Hepatocyte (in vitro differentiated cells): Measurements from ENCODE around the gene GRID1. TPM values are rescaled to one million over a fixed set of nuclear protein-coding genes. Genes with fewer than 3 reads are reported as not detected.

Experiments
- DNase-seq: peaks from one replicate; pipeline ENCODE4 v3.0.0-alpha.2; 2016; ENCODE audit warnings: low spot score
- H2AFZ ChIP-seq: fragments of 200-600 bp; sonication (generic); 2 replicates; pipeline ENCODE4 v1.6.0; 2016; ENCODE audit warnings: antibody characterized with exemption, mild to moderate bottlenecking
- H3K27ac ChIP-seq: fragments of 200-600 bp; sonication (generic); 2 replicates; pipeline ENCODE4 v1.5.1; 2016; ENCODE audit warnings: mild to moderate bottlenecking
- H3K27me3 ChIP-seq: fragments of 200-600 bp; sonication (generic); 2 replicates; pipeline ENCODE4 v1.6.1; 2016
- H3K36me3 ChIP-seq: fragments of 200-600 bp; sonication (generic); replicated peaks from 2 replicates; pipeline ENCODE4 v1.5.1; 2016; ENCODE audit warnings: low read depth; ENCODE audit not compliant: insufficient read depth
- H3K4me1 ChIP-seq: fragments of 200-600 bp; sonication (generic); 2 replicates; pipeline ENCODE4 v1.5.1; 2016; ENCODE audit warnings: mild to moderate bottlenecking, moderate library complexity; ENCODE audit not compliant: insufficient read depth
- H3K4me2 ChIP-seq: fragments of 200-600 bp; sonication (generic); 2 replicates; pipeline ENCODE4 v1.6.0; 2016
- H3K4me3 ChIP-seq: fragments of 200-600 bp; sonication (generic); 2 replicates; pipeline ENCODE4 v1.5.1; 2016; ENCODE audit warnings: mild to moderate bottlenecking
- H3K79me2 ChIP-seq: fragments of 200-600 bp; sonication (generic); 2 replicates; pipeline ENCODE4 v1.6.0; 2017; ENCODE audit warnings: mild to moderate bottlenecking
- H3K9me2 ChIP-seq: fragments of 200-600 bp; sonication (generic); replicated peaks from 2 replicates; pipeline ENCODE4 v1.6.0; 2017; ENCODE audit warnings: mild to moderate bottlenecking; ENCODE audit not compliant: insufficient read depth
- H3K9me3 ChIP-seq: fragments of 200-600 bp; sonication (generic); 2 replicates; pipeline ENCODE4 v1.5.1; 2016; ENCODE audit warnings: low read depth, mild to moderate bottlenecking
- H4K20me1 ChIP-seq: fragments of 200-600 bp; sonication (generic); 2 replicates; pipeline ENCODE4 v1.6.0; 2016; ENCODE audit warnings: mild to moderate bottlenecking; ENCODE audit not compliant: insufficient read depth, poor library complexity, severe bottlenecking
- EZH2 ChIP-seq: fragments of 200-600 bp; sonication (generic); IDR thresholded peaks from 2 replicates; pipeline ENCODE4 v1.6.1; 2016; ENCODE audit warnings: antibody characterized with exemption, mild to moderate bottlenecking, borderline replicate concordance
- EZH2phosphoT487 ChIP-seq: fragments of 200-600 bp; sonication (generic); IDR thresholded peaks from one replicate; pipeline ENCODE4 v1.6.1; 2018; ENCODE audit warnings: antibody characterized with exemption, mild to moderate bottlenecking, low read depth, moderate library complexity; ENCODE audit not compliant: unreplicated experiment, severe bottlenecking
- WGBS: methylation state at CpG from one replicate; pipeline ENCODE4 v1.1.6; 2016; ENCODE audit warnings: low lambda C conversion rate; ENCODE audit errors: missing lambda C conversion rate; 5-methylcytosine and 5-hydroxymethylcytosine counted together
- polyA plus RNA-seq: library from polyadenylated mRNA; unstranded; fragments of >200 nt; fragmentation: Nextera tagmentation; extraction: Ambion mirVana; gene quantifications from 2 replicates; pipeline ENCODE4 v1.2.1, GENCODE V29; 2016
- total RNA-seq: library from RNA; depleted of rRNA; stranded (reverse); fragments of >200 nt; gene quantifications from 2 replicates; pipeline ENCODE4 v1.2.3, GENCODE V29; 2014
- TF ChIP-seq, protein P1 (sequence below): fragments of 200-600 bp; sonication (generic); IDR thresholded peaks from 2 replicates; pipeline ENCODE4 v1.5.1; 2016; ENCODE audit warnings: antibody characterized with exemption, mild to moderate bottlenecking; ENCODE audit not compliant: poor library complexity

GRID1 gene
- total and polyA plus RNA-seq, 2 experiments from 2014 or later, result 0.07 to 0.37 TPM

DNA sequence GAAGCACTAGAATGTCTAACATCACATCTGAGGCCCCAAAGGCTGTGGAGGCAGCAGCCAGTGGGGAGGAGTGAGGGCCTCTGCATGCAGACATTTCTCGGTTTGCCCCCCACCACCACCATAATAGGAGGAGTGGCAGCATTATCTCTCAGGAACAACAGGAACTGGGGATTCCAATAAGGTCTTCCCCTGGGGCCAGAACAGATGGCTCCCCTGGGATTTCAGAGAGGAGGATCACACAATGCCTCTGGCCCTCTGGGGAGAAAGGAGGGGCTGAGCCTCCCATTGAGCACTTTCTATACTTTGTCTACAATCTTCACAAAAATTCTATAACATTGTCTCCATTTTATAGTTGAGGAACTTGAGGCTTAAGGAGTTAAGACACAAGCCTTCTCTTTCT is 61.1 kb downstream of the GRID1 start:
- Histone ChIP-seq H3K27ac (no peak overlapping the region), H3K4me3 (no peak overlapping the region), H3K4me2 (no peak overlapping the region), H3K9me2 (no peaks in the 10 kb centered on the region), H3K79me2 (no peaks in the 10 kb centered on the region), H4K20me1 (no peaks in the 10 kb centered on the region), H3K4me1 (no peaks in the 10 kb centered on the region), H2AFZ (no peak overlapping the region), H3K27me3 (no peaks in the 10 kb centered on the region), H3K9me3 (no peaks in the 10 kb centered on the region), H3K36me3 (no peaks in the 10 kb centered on the region)
- 44% methylated on average over 1 of the region's 1 CpG for WGBS
- no peak for DNase-seq
- no peak for TF ChIP-seq EZH2
- TF ChIP-seq, protein P1, sequence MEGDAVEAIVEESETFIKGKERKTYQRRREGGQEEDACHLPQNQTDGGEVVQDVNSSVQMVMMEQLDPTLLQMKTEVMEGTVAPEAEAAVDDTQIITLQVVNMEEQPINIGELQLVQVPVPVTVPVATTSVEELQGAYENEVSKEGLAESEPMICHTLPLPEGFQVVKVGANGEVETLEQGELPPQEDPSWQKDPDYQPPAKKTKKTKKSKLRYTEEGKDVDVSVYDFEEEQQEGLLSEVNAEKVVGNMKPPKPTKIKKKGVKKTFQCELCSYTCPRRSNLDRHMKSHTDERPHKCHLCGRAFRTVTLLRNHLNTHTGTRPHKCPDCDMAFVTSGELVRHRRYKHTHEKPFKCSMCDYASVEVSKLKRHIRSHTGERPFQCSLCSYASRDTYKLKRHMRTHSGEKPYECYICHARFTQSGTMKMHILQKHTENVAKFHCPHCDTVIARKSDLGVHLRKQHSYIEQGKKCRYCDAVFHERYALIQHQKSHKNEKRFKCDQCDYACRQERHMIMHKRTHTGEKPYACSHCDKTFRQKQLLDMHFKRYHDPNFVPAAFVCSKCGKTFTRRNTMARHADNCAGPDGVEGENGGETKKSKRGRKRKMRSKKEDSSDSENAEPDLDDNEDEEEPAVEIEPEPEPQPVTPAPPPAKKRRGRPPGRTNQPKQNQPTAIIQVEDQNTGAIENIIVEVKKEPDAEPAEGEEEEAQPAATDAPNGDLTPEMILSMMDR, result no peak
- TF ChIP-seq EZH2phosphoT487, result no peak

DNA sequence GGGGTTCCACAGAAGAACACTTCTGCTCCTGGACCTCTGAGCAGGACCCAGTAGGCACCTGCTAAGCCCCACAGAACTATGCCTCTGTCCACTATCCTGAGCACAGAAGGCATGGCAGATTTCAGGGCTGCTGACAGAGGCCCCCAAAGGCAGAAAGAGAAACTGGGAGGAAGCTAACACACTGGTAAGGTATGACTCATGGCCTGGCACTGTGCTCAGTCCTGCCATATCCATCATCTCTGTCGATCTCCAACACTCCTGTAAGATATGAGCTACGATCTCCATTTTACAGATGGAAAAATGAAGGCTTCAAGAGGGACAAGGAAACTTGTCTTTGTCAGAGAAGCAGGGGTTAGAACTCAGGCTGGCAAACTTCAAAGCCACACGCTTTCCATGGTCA is 62.2 kb downstream of the GRID1 start:
- H2AFZ ChIP-seq, result no peak overlapping the region
- H3K9me2 ChIP-seq, result no peaks in the 10 kb centered on the region
- no peaks in the 10 kb centered on the region for H3K79me2 ChIP-seq
- no peak for TF ChIP-seq EZH2
- TF ChIP-seq, protein P1, result no peak
- no peak for TF ChIP-seq EZH2phosphoT487
- H3K4me3 ChIP-seq, result no peak overlapping the region
- WGBS, result 82% methylated on average over 3 of the region's 3 CpGs
- H3K4me2 ChIP-seq, result no peak overlapping the region
- no peaks in the 10 kb centered on the region for H3K9me3 ChIP-seq
- no peaks in the 10 kb centered on the region for H4K20me1 ChIP-seq
- H3K27ac ChIP-seq, result no peak overlapping the region
- H3K4me1 ChIP-seq, result no peaks in the 10 kb centered on the region
- DNase-seq, result no peak
- no peaks in the 10 kb centered on the region for H3K36me3 ChIP-seq
- no peaks in the 10 kb centered on the region for H3K27me3 ChIP-seq

DNA sequence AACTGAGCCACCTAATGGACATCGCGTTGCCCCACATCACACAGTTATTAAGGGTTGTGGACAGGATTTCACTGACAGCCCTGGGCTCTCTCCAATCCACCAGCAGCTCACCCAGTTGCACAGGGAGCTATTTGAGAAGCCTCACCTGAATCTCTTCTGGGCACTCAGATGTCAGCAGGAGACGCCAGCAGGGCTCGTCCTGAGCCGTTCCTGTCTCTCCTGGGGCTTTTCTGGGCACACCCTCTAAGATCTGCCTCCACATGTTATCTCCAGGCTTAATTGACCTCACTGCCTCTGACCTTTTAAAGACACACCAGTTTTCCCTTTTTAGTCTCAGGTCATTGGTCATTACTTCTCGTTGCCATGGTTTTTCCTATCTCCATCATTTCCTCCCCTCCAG is 63.0 kb downstream of the GRID1 start:
- TF ChIP-seq, protein P1, result no peak
- TF ChIP-seq EZH2phosphoT487, result no peak
- no peak for TF ChIP-seq EZH2
- Histone ChIP-seq H3K9me2 (no peaks in the 10 kb centered on the region), H4K20me1 (no peaks in the 10 kb centered on the region), H3K4me2 (no peak overlapping the region), H3K4me1 (no peaks in the 10 kb centered on the region), H3K27ac (no peak overlapping the region), H3K36me3 (no peaks in the 10 kb centered on the region), H3K4me3 (no peak overlapping the region), H3K9me3 (no peaks in the 10 kb centered on the region), H2AFZ (no peak overlapping the region), H3K79me2 (no peaks in the 10 kb centered on the region), H3K27me3 (no peaks in the 10 kb centered on the region)
- DNase-seq, result no peak
- 80% methylated on average over 6 of the region's 6 CpGs for WGBS

DNA sequence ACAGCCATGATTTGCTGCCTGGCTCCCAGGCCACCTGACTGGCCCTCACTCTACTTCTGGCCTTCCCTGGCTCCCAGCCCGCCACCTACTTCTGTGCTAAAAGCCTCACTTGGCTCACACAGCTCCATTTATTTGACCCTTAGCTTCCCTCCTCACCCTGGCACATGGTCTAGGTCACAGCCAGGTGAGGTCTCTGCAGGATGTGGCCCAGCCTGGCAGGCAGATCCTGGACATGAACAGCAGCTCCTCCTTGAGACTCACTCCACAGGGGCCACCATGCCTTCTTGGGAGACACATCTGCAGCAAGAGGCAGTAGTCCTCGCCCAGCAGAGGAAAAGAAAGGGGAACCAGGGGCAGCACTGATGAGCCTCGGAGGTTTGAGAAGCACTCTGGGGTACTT is 64.6 kb downstream of the GRID1 start:
- no peaks in the 10 kb centered on the region for H3K36me3 ChIP-seq
- H3K4me1 ChIP-seq, result no peaks in the 10 kb centered on the region
- H3K27ac ChIP-seq, result no peak overlapping the region
- H3K9me2 ChIP-seq, result no peaks in the 10 kb centered on the region
- no peak overlapping the region for H2AFZ ChIP-seq
- no peaks in the 10 kb centered on the region for H3K79me2 ChIP-seq
- H3K9me3 ChIP-seq, result no peaks in the 10 kb centered on the region
- no peak for TF ChIP-seq EZH2phosphoT487
- TF ChIP-seq, protein P1, result no peak
- TF ChIP-seq EZH2, result no peak
- 78% methylated on average over 3 of the region's 3 CpGs for WGBS
- H4K20me1 ChIP-seq, result no peaks in the 10 kb centered on the region
- H3K4me3 ChIP-seq, result no peak overlapping the region
- H3K4me2 ChIP-seq, result no peak overlapping the region
- DNase-seq, result no peak
- H3K27me3 ChIP-seq, result no peaks in the 10 kb centered on the region
